Endothelial cell of umbilical vein (primary cell): Measurements from ENCODE around the gene UBXN11. TPM values are rescaled to one million over a fixed set of nuclear protein-coding genes. Genes with fewer than 3 reads are reported as not detected.

Experiments
- BruUV-seq: library from RNA; stranded (reverse); fragments of 400-500 nt; replicated peaks from 2 replicates; lab custom pipeline; 2021; lab: Mats Ljungman, UMichigan
- CTCF ChIA-PET: fragments of 300-600, 350-600 bp; sonication (Branson Sonifier 250); formaldehyde crosslinking; loops from one replicate; lab custom pipeline; 2021; ENCODE audit warnings: antibody characterized with exemption, inconsistent platforms; lab: Charles Lee
- POLR2A ChIA-PET: fragments of 300-600, 350-600 bp; sonication (Branson Sonifier 250); formaldehyde crosslinking; loops from one replicate; lab custom pipeline; 2021; ENCODE audit warnings: antibody characterized with exemption, inconsistent platforms; lab: Charles Lee
- DNase-seq: peaks from one replicate; pipeline ENCODE4 v3.0.0-alpha.2; 2011; ENCODE audit warnings: low read depth, low spot score
- FAIRE-seq: peaks from 2 replicates; lab custom pipeline; 2011; peaks lifted over from hg19 to GRCh38; lab: Jason Lieb, UNC
- H2AFZ ChIP-seq: 2 replicates; pipeline ENCODE4 v1.6.0; 2012; ENCODE audit warnings: low read depth, low read length, control low read depth, inconsistent platforms
- H3K27ac ChIP-seq: 2 replicates; pipeline ENCODE4 v1.5.1; 2011; ENCODE audit warnings: low read depth, mild to moderate bottlenecking, control low read depth, low read length, moderate library complexity; ENCODE audit not compliant: insufficient read depth
- H3K27me3 ChIP-seq, 2 experiments: 2 replicates each; pipeline versions ENCODE4 v1.6.0 to v1.6.1; 2011; ENCODE audit warnings: low read length in 2 of 2, mixed read lengths in 1 of 2; ENCODE audit not compliant: control insufficient read depth in 2 of 2, insufficient read depth in 2 of 2
- H3K36me3 ChIP-seq, 2 experiments: 2 replicates in 1 of 2; 3 replicates in 1 of 2; pipeline ENCODE4 v1.5.1; 2011; ENCODE audit warnings: low read length in 2 of 2, mild to moderate bottlenecking in 1 of 2, moderate library complexity in 1 of 2; ENCODE audit not compliant: control insufficient read depth in 2 of 2, insufficient read depth in 2 of 2; ENCODE audit errors: extremely low read depth in 1 of 2
- H3K4me1 ChIP-seq: 3 replicates; pipeline ENCODE4 v1.5.1; 2011; ENCODE audit warnings: mild to moderate bottlenecking, low read length; ENCODE audit not compliant: control insufficient read depth, insufficient read depth; ENCODE audit errors: extremely low read depth
- H3K4me2 ChIP-seq: 2 replicates; pipeline ENCODE4 v1.6.1; 2011; ENCODE audit warnings: low read length, control low read depth, mixed read lengths; ENCODE audit not compliant: insufficient read depth
- H3K4me3 ChIP-seq, 3 experiments: fragments of 200-600 bp in 1 of 3; sonication (generic), shearing (Covaris generic) in 1 of 3; replicated peaks in 1 of 3; 2 replicates each; pipeline ENCODE4 v1.5.1; 2011 to 2016; ENCODE audit warnings: control low read depth in 3 of 3, low read length in 3 of 3, mild to moderate bottlenecking in 2 of 3, inconsistent platforms in 1 of 3, low read depth in 1 of 3, moderate library complexity in 1 of 3; ENCODE audit not compliant: insufficient read depth in 1 of 3
- H3K79me2 ChIP-seq: 2 replicates; pipeline ENCODE4 v1.6.0; 2012; ENCODE audit warnings: low read length, inconsistent platforms; ENCODE audit not compliant: control insufficient read depth, insufficient read depth
- H3K9ac ChIP-seq: replicated peaks from 2 replicates; pipeline ENCODE3; 2011; ENCODE audit warnings: low read length, control low read depth; ENCODE audit not compliant: insufficient read depth; ENCODE audit errors: extremely low read depth
- H3K9me1 ChIP-seq: replicated peaks from 3 replicates; pipeline ENCODE4 v1.6.0; 2011; ENCODE audit warnings: mild to moderate bottlenecking, low read length; ENCODE audit not compliant: control insufficient read depth, insufficient read depth; ENCODE audit errors: extremely low read depth
- H3K9me3 ChIP-seq: replicated peaks from 2 replicates; pipeline ENCODE4 v1.5.1; 2012; ENCODE audit warnings: low read length, inconsistent platforms; ENCODE audit not compliant: control insufficient read depth, insufficient read depth
- H4K20me1 ChIP-seq: replicated peaks from 2 replicates; pipeline ENCODE3; 2011; ENCODE audit warnings: mild to moderate bottlenecking, low read length; ENCODE audit not compliant: control insufficient read depth, insufficient read depth; ENCODE audit errors: extremely low read depth
- JUN ChIP-seq: IDR thresholded peaks from 2 replicates; pipeline ENCODE4 v1.6.1; 2011; ENCODE audit warnings: borderline replicate concordance, low read depth; ENCODE audit not compliant: insufficient read length, insufficient read depth
- POLR2AphosphoS5 ChIP-seq: IDR thresholded peaks from 2 replicates; pipeline ENCODE4 v1.6.1; 2012; ENCODE audit warnings: low read depth, mild to moderate bottlenecking, control low read depth, low read length, moderate library complexity; ENCODE audit not compliant: insufficient read depth
- dilution Hi-C: fragments of 300-500 bp; cut with MboI; formaldehyde crosslinking; loops from one replicate; pipeline ENCODE4 v1.15.0; 2019; ENCODE audit warnings: low sequenced_read_pairs; ENCODE audit not compliant: extremely low pct_ligation_motif_present
- intact Hi-C: fragments of 100-400 bp; cut with micrococcal nuclease; formaldehyde crosslinking; loops from one replicate; pipeline ENCODE4 v1.10.0; 2022
- polyA plus RNA-seq, 4 experiments: library from polyadenylated mRNA; depleted of rRNA in 3 of 4; stranded (reverse) in 3 of 4; unstranded in 1 of 4; fragments of >200 nt; gene quantifications; 2 replicates each; pipeline versions ENCODE4 v1.2.1 to v1.2.3, GENCODE V29; 2011 to 2012; ENCODE audit warnings: missing spikeins in 1 of 4
- total RNA-seq: library from RNA; stranded (reverse); gene quantifications from 2 replicates; pipeline ENCODE4 v1.2.3, GENCODE V29; 2021
- TF ChIP-seq, protein P1 (sequence below), 2 donors: IDR thresholded peaks; 1 replicate in 1 of 2; 2 replicates in 1 of 2; pipeline ENCODE4 v1.5.1; 2011; ENCODE audit warnings: low read length in 2 of 2, mild to moderate bottlenecking in 2 of 2, moderate library complexity in 2 of 2, control low read depth in 1 of 2, inconsistent platforms in 1 of 2, low read depth in 1 of 2; ENCODE audit not compliant: insufficient read depth in 1 of 2; ENCODE audit errors: extremely low read depth in 1 of 2
- TF ChIP-seq, protein P2 (sequence below): IDR thresholded peaks from 2 replicates; pipeline ENCODE4 v1.6.1; 2011; ENCODE audit not compliant: insufficient read depth, insufficient read length

UBXN11 gene
- total and polyA plus RNA-seq, 2 donors (not counting 3 experiments of a cell fraction or from before 2014, with no cell fraction given), result 14.8 to 15.6 TPM

DNA sequence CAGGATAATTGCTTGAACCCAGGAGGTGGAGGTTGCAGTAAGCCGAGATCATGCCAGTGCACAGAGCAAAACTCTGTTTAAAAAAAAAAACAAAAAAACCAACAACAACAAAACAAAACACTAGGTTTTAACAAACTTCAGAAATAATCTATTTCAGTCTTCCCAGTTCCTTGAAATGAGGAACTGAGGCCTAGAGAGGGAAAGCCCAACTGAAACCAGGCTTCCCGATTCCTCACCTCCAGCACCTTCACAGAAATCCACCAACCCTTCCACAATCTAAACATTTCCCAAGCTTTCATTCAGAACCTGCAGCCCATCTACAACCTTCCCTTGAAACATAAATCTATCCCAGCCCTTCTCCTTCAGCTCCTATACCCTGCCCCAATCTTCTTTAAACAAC is 10.7 kb upstream of the UBXN11 start:
- no TSS peak for BruUV-seq
- H3K9me1 ChIP-seq, result no peaks in the 10 kb centered on the region
- intact Hi-C loops, result no loop called here
- FAIRE-seq (no peak), DNase-seq (no peak)
- no peaks in the 10 kb centered on the region for H3K4me1 ChIP-seq
- no peaks in the 10 kb centered on the region for H4K20me1 ChIP-seq
- H3K27ac ChIP-seq, result no peak overlapping the region
- TF ChIP-seq, protein P1, sequence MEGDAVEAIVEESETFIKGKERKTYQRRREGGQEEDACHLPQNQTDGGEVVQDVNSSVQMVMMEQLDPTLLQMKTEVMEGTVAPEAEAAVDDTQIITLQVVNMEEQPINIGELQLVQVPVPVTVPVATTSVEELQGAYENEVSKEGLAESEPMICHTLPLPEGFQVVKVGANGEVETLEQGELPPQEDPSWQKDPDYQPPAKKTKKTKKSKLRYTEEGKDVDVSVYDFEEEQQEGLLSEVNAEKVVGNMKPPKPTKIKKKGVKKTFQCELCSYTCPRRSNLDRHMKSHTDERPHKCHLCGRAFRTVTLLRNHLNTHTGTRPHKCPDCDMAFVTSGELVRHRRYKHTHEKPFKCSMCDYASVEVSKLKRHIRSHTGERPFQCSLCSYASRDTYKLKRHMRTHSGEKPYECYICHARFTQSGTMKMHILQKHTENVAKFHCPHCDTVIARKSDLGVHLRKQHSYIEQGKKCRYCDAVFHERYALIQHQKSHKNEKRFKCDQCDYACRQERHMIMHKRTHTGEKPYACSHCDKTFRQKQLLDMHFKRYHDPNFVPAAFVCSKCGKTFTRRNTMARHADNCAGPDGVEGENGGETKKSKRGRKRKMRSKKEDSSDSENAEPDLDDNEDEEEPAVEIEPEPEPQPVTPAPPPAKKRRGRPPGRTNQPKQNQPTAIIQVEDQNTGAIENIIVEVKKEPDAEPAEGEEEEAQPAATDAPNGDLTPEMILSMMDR (IDR thresholded peaks at IDR 0.05; ENCODE audit: extremely low read depth in 1 of 2, insufficient read depth in 1 of 2, low read depth in 1 of 2, low read length in 2 of 2), result no peak
- TF ChIP-seq, protein P2, sequence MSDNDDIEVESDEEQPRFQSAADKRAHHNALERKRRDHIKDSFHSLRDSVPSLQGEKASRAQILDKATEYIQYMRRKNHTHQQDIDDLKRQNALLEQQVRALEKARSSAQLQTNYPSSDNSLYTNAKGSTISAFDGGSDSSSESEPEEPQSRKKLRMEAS, result no peak
- TF ChIP-seq JUN (no peak), POLR2AphosphoS5 (no peak)
- peaks cover 2 to 7% of the 10 kb centered on the region in 2 experiments for H3K27me3 ChIP-seq
- H3K4me2 ChIP-seq, result no peak overlapping the region
- dilution Hi-C loops, result no loop called here
- POLR2A ChIA-PET, result no interaction called here
- H3K9me3 ChIP-seq, result no peaks in the 10 kb centered on the region
- CTCF ChIA-PET, result interaction anchor here (1.2 to 7.4 kb wide), 5 partner anchors 12 to 147 kb away, joined by 3 to 132 read pairs (median 7); partner anchors contain the start of genes SH3BGRL3 and ZNF593
- no peaks in the 10 kb centered on the region for H3K36me3 ChIP-seq
- no peak overlapping the region for H2AFZ ChIP-seq
- H3K79me2 ChIP-seq, result no peaks in the 10 kb centered on the region
- H3K4me3 ChIP-seq, result no peak overlapping the region
- H3K9ac ChIP-seq, result no peak overlapping the region
